ENCODE measurements around the gene GPT2.

Gene GPT2

GRCh38 chr16:46883353-46883689 is 841 bp upstream of the GPT2 start:
- no peak for DNase-seq (ENCODE audit: low read depth)
- no peak for TF ChIP-seq CTCF (IDR thresholded peaks at IDR 0.05; ENCODE audit: low read depth, low read length, missing control alignments)
- in situ Hi-C loops (cut with HindIII; ENCODE audit: low sequenced_read_pairs) = no loop called here

GRCh38 chr16:46884513-46885293 is 541 bp downstream of the GPT2 start:
- no peak for DNase-seq (ENCODE audit: low read depth)
- TF ChIP-seq CTCF (IDR thresholded peaks at IDR 0.05; ENCODE audit: low read depth, low read length, missing control alignments) = no peak
- peak overlapping the region; percentile 80 for H3K4me3 ChIP-seq (ENCODE audit: low read depth, low read length)
- in situ Hi-C loops (cut with HindIII; ENCODE audit: low sequenced_read_pairs) = no loop called here

More at GRCh38 chr16:46883353-46883689, 841 bp upstream of the GPT2 start:
- H3K4me3 ChIP-seq (ENCODE audit: low read depth, low read length) = peak overlapping the region; percentile 80

GRCh38 chr16:46885960-46886763 is 2.0 kb downstream of the GPT2 start:
- peak; percentile 24 for DNase-seq (ENCODE audit: low read depth)
- in situ Hi-C loops (cut with HindIII; ENCODE audit: low sequenced_read_pairs) = no loop called here
- H3K4me3 ChIP-seq (ENCODE audit: low read depth, low read length) = peak overlapping the region; percentile 80
- no peak for TF ChIP-seq CTCF (IDR thresholded peaks at IDR 0.05; ENCODE audit: low read depth, low read length, missing control alignments)

- H3K4me3 ChIP-seq (ENCODE audit: low read depth, low read length) = no peak overlapping the region
These were observed 2.8 kb downstream of the GPT2 start for GRCh38 chr16:46886764-46887523.

GRCh38 chr16:46887524-46887854 is 3.3 kb downstream of the GPT2 start:
- H3K4me3 ChIP-seq (ENCODE audit: low read depth, low read length) = no peak overlapping the region
- TF ChIP-seq CTCF (IDR thresholded peaks at IDR 0.05; ENCODE audit: low read depth, low read length, missing control alignments) = no peak
- no peak for DNase-seq (ENCODE audit: low read depth)
- in situ Hi-C loops (cut with HindIII; ENCODE audit: low sequenced_read_pairs) = no loop called here

More at GRCh38 chr16:46886764-46887523, 2.8 kb downstream of the GPT2 start:
- in situ Hi-C loops (cut with HindIII; ENCODE audit: low sequenced_read_pairs) = no loop called here
- TF ChIP-seq CTCF (IDR thresholded peaks at IDR 0.05; ENCODE audit: low read depth, low read length, missing control alignments) = no peak
- DNase-seq (ENCODE audit: low read depth) = no peak

GRCh38 chr16:46889245-46889941 is 5.2 kb downstream of the GPT2 start:
- H3K4me3 ChIP-seq (ENCODE audit: low read depth, low read length) = no peak overlapping the region
- no peak for TF ChIP-seq CTCF (IDR thresholded peaks at IDR 0.05; ENCODE audit: low read depth, low read length, missing control alignments)
- DNase-seq (ENCODE audit: low read depth) = no peak
- in situ Hi-C loops (cut with HindIII; ENCODE audit: low sequenced_read_pairs) = no loop called here

Measured in astrocyte of the cerebellum (primary cell).